GM12891 (cell line): ENCODE data around the gene TULP4.

Experiments
- POLR2A ChIP-seq: IDR thresholded peaks from 2 replicates; pipeline ENCODE4 v1.6.1; 2011; ENCODE audit warnings: low read depth, low read length, control low read depth
- POLR2AphosphoS5 ChIP-seq: IDR thresholded peaks from 2 replicates; pipeline ENCODE4 v1.6.1; 2011; ENCODE audit warnings: low read depth, low read length, control low read depth
- POU2F2 ChIP-seq: IDR thresholded peaks from 2 replicates; pipeline ENCODE4 v1.6.1; 2011; ENCODE audit warnings: low read depth, mild to moderate bottlenecking, control low read depth, low read length, moderate library complexity
- SPI1 ChIP-seq: IDR thresholded peaks from 2 replicates; pipeline ENCODE4 v1.6.1; 2011; ENCODE audit warnings: low read depth, low read length, control low read depth
- TAF1 ChIP-seq: IDR thresholded peaks from 2 replicates; pipeline ENCODE4 v1.6.1; 2011; ENCODE audit warnings: low read depth, low read length, control low read depth

- TF ChIP-seq TAF1, result no peak
- TF ChIP-seq POLR2A, result no peak
- TF ChIP-seq POU2F2, result no peak
- no peak for TF ChIP-seq POLR2AphosphoS5
- no peak for TF ChIP-seq SPI1
Observed at GRCh38 chr6:158503846-158504245, 191.6 kb downstream of the TULP4 start.
